GM18520 (cell line): Measurements from ENCODE around the gene RPLP2.

ENCODE experiments used
- ATAC-seq: cut with Tn5 transposase; IDR thresholded peaks from one replicate; pipeline ENCODE4 v1.9.1; 2021; ENCODE audit not compliant: unreplicated experiment

Gene RPLP2

DNA sequence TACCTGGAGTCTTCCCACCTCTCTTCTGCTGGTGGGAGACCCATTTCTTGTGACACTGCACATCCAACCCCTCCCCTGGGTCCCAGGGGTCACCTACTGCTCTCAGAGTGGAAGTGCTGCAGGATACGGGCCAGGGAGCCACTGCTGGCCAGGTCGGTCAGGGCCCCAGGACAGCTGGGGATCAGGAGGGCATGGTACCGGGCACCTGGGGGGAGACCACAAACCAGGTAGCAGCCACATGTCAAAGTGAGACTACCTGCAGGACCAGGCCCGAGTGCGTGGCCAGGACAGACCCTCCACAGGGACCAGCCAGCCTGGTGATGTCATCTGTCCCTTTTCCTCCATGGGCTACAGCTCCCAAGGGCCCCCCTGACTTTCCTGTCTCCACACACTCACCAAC, 36.3 kb upstream of the RPLP2 start:
- no peak for ATAC-seq

DNA sequence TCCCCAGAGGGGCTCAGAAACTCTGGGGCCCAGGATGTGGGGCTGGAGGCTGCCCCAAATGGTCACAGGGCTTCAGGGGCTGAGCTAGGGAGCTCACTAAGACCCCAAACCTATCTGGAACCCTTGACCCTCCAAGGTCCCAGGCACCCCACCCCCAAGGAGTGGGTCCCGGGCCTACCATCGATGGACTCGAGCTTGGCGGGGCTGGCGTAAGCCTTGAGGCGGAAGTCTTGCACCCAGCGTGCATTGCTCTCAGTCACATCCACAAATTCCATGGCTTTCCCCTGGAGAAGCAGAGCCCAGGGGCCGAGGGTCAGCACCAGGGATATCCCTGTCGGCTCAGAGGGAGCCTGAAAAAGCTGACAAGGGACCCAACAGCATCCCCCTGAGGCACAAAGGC, 35.9 kb upstream of the RPLP2 start:
- ATAC-seq = no peak

DNA sequence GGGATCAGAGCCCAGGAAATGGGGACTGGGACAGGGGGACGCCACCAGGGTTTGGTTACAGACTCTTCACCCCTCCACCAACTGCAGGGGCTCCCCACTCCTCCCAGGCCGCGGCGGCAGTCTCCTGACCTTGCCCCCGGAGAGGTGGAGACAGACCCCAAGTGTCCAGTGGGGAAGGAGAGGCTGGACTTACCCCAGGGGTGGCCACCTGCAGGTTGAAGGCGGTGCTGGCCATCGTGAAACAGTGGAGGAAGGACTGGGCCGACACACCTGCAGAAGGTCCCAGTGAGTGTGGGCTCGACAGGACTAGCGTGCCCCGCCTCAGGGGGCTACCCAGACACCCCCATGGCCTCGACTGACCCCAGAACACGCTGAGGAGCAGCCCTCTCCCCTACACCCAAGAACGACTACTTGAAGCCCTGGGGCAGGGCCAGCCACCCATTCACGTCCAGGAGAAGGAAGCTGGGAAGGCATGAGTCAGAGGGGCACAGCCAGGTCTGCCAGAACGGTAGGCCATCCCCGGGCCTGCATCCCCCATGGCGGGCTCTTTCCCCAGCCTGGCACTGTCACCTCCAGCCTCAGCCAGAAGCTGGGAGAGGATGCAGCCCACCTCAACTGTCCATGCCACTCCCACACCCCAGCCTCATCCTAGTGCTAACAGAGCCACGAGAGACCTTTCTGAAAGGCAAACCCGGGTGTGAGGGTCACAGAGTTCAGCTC, 34.7 kb upstream of the RPLP2 start:
- ATAC-seq = no peak

DNA sequence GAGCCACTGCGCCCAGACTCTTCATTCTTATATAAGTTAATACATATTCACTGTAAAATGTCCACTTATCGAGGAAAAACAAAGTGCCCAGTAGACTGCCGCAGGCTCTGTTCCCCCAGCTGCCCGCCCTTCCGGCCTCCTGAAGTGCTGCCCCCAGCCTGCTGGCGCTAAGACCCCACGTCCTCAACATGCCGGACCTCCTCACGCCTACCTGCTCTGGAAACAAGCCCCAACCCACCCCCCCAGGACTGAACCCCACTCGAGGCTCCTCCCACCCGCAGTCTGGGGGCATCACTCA, 33.6 kb upstream of the RPLP2 start:
- ATAC-seq = no peak

DNA sequence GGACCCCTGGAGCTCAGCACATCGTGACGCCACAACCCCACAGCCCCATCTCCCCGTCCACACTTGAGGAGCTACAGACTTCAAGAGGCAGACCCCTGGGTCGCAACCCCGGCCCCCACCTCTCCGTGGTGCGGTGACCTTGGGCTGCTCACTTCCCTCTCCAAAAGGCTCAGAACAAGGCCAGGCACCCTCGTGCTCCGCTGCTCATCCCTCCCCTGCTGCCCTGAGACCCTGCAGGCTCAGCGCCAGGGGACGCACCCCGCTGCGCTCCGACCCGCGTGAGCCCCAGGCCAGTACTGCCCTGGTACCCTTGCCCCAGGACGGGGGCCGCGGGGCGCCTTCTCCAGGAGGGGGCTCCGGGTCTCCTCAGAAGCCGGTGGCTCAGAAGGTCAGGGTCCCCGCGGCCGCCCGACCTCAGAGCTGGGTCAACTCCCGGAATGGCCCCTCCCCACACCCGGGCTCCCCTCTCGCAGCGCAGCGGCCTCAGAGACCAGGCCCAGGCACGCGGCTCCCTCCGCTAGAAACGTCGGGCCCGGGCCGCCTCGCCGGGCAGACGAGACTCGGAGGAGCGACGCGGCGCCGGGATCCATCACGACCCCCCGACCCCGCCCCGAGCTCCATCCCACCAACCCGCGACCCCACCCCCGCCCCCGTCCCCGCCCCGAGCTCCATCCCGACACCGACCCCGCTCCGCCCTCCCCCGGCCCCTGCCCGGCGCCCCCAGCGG, 33.0 kb upstream of the RPLP2 start:
- peak; percentile 15 for ATAC-seq

DNA sequence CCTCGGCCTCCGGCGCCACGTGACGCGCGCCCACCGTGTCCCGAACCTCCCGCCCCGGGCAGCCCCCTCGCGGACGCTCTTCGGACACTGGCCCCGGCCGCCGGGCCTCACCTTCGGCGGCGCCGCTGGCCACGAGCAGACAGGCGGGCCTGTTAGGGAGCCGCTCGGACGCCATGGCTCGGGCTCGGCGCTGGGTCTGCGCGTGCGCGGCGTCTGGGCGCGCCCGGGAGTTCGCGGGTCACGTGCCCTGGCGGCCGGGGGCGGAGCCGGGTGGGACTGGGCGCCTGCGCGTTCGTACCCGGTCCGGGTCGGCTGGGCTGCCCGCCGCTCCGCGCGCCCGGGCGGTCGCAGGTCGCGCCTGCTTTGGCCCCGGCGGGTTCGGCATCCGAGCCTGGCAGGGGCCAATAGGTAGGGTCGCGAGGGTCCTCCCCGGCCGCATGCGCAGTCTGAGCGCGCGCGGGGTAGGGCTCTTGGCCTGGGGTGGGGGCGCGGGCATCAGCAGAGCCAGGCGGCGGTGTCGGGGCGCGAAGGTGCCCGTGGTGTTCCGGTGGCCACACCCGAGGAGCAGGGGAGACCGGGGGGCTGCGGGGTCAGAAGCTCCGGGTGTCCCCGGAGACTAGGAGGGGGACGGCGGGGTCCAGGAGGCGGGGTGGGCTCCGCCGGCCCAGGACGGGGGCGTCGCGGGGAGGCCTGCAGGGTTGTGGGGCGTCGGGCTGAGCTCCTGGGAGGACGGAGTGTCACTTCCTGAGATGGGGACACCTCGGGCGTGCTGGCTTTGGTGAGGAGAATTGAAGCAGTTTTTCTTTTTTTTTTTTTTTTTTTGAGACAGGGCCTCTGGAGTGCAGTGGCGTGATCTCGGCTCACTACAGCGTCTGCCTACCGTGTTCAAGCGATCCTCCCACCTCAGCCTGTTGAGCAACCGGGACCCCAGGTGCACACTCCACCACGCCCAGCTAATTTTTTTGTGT, 32.2 kb upstream of the RPLP2 start, which contains the start of gene GATD1:
Gene GATD1, minus strand, starts transcription at position 200 of the 968 bp plus-strand sequence. Its CDS starts 25 bp downstream, at position 175.
- peak; percentile 72 for ATAC-seq

DNA sequence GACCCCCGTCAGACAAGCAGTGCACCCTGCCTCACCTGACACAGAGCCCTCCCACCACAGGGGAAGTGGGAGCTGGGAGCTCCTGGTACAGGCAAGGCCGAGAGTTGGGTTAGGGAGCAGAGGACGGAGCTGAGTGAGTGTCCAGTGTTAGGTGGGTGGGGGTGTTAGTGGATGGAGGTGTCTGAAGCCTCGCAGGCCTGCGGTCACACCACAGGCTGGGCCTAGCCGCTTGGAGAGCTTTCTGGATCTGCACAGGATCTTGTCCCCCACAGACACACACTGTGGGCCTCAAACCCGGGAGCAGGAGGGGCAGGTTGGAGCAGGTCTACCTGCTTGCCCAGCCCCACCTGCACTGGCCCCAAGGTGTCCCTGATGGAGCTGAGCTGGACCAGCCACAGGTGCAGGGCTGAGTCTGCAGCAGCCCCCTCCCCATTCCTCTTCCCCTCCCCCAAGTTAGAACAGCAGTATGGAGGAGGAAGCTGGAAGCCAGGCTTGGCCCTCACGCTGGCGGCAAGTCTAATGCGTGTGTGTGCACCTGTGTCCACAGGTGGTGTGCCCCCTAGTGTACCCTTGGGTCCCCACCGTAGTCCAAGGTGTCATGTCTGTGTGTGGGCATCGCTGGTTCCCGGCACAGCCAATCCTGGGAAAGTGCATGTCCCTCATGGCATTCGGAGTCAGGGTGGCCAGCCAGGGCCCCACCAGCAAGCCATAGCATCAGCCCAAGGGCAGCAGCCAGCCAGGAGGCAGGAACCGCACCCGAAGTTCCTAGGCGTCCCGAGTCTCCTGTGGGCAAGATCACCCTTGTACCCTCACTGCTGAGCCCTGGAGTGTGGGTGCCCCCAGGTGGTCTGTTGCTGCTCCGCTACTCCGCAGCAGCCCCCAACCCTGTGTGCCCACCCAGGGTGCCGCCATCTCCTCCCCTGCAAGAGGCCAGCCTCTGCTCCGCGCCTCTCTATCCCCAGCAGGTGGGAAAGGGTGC, 30.5 kb upstream of the RPLP2 start:
- ATAC-seq = no peak

DNA sequence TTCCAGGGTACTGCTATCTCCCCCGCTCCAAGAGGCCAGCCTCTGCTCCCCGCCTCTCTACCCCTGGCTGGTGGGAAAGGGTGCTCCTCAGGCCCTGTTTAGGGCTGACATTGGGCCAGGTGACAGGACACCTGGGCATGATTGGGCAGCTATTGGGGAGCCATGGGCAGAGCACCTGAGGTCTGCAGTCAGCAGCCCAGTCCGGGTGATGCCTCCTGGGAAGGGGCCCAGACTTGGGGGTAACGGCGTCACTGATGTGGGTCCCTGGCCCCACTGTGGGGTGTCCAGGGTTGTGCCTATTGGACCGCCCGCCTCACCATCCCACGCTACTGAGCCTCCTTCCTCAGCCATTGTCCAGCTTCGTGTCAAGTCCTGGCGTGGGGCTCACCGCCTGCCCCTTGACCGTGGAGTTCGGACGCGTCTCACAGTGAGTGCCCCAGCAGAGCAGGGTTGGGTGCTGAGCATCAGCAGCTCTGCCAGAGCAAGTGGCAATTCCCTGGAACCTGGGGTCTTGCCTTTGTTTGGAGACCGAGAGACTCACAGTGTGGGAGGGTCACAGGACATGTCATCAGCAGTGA, 29.7 kb upstream of the RPLP2 start:
- ATAC-seq = no peak

DNA sequence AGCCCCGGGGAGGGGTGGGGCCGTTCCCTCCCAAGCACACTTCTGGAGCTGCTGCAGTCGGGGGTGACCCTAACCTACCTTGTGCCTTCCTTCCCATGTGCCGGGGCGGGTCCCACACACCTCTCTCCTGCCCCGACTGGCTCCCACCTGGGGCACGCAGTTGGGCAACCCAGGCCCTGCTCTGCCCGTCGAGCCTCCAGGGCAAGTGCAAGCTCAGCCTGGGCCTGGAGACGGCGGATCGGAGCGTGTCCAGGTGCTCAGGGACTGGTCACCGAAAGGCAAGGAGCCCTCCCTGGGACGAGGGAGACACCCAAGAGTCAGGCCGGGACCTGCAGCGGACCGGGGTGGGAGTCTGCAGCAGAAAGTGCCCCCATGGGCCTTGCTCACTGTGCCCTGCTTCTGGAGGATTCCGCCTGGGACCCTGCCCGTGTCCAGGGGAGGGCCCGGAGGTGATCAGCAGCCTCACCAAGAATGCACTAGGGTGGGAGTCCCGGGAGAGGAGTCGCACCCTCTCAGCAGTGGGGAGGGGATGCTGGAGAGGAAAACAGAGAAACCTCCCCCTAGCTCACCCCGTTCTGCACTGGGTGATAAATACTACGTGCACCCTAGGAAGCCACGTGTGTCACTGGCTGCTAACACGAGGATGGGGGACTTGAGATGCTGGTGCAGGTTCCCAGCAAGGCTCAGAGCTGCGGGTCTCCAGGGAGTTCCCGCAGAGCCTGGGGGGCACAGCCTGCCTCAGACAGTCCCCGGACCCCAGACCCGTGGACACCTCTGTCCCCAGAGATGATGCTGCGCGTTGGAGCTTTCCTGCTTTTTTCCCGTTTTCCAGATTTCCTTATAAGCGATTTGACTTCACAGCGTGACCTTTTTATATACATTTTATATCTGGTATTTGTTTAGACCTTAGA, 27.2 kb upstream of the RPLP2 start:
- ATAC-seq = no peak

DNA sequence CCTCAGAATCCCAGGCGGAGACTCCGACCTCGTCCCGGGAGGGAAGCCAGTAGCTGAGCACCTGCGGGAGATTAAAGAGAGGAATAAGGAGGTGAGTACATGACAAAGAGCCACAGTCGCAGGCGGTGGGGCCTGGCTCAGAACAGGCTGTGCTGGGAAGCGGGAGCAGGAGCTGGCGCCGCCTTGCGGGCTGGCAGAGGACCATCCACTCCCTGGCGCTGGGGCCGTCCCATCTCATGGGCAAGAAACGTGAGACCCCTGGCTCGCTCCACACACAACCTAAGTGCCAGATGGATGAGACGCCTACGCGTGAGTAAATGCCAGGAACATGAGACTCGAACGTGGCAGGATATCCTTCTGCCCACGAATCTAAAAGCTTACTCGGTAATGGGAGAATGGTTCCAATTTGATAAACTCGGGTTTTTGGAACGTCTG, 26.2 kb upstream of the RPLP2 start:
- ATAC-seq = no peak

DNA sequence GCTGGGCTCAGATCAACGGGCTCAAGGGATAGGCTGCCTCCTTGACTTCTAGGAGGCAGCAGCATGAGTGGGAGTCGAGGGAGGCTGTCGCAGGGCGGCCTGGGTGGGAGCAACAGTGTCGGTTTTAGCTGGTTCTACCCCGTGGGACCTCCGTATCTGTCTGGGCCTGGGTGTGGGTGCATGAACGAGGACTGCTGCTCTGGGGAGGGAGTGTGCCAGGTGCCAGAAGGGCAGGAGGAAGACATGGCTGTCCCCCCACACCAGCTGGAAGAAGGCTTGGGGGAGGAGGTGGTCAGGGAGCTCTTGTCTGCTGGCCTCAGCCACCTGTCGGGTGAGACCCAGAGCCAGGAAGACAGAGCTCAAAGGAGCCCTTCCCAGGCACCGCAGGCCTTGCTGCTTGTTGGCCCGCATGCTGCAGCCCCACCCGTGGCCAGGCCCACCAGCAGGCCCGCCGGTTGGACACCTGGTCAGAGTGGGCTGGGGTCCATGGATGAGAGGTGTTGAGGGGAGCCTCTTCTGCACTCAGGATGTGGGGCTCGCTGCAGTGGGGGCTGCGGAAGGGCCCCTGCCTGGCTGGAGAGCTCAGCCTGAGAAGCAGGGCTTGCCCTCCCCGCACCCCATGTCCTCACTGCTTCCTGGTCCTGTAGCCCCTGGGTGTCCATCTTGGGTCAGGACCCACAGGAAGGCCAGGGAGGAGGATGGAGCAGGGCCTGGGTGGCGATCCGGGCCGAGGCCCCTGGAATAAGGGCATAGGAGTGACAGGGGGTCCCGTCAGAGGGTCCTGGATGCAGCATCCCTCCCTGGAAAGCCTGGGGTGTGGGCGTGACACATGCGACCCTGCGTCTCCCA, 23.3 kb upstream of the RPLP2 start:
- no peak for ATAC-seq

DNA sequence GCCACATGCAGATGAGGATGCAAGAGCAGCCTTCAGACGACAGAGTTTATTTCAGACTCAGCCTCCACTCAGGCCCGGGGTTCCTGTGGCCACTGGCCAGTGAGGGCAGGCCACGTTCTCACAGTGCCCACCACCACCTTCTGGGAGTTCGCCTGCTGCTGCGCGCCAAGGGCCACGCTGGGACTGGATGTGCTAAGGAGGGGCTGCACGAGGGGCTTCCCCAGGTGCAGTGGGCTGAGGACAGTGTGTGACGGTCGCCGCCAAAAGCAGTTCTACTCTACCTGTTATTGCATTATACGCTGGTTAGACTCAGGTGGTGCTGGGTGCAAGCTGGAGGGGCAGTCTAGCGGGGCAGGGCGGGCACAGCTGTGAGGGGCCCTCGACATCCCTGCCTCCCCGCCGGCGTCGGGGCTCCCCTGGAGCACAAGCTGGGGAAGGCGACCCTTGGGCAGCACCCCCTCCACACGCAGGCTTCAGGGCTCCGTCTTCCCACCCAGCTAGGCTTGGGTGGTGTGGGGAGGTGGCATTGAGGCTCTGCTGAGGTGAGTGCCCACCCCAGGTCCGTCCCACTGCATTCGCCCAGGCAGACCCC, 22.6 kb upstream of the RPLP2 start:
- no peak for ATAC-seq

DNA sequence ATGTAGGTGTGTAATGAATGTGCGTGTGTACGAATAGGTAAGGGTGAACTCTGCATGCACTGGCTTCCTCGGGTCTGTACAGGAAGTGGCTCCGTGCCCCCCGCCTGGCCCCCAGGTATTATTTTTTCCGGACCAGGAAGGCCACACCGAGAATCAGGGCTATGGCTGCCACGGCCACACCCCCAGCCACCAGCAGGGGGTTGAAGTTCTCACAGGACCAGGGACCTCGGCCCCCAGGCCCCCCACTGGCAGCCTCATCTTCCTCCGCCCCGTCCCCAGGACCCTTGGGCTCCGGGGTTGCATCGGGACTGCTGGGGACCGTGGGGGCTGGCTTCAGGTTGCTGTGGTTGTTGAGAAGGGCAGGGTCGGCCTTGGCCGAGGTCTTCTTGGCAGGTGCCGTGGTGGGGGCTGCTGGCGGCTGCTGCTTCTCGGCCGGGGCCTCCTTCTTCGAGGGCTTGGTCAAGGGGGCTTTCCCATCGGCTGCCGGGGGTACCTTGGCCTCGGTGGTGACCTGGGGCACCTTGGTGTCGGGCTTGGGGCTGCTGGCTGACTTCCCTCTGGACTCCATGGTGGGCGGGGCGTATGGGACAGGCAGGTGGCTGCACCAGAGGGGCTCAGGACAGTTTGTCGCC, 21.6 kb upstream of the RPLP2 start:
- no peak for ATAC-seq

DNA sequence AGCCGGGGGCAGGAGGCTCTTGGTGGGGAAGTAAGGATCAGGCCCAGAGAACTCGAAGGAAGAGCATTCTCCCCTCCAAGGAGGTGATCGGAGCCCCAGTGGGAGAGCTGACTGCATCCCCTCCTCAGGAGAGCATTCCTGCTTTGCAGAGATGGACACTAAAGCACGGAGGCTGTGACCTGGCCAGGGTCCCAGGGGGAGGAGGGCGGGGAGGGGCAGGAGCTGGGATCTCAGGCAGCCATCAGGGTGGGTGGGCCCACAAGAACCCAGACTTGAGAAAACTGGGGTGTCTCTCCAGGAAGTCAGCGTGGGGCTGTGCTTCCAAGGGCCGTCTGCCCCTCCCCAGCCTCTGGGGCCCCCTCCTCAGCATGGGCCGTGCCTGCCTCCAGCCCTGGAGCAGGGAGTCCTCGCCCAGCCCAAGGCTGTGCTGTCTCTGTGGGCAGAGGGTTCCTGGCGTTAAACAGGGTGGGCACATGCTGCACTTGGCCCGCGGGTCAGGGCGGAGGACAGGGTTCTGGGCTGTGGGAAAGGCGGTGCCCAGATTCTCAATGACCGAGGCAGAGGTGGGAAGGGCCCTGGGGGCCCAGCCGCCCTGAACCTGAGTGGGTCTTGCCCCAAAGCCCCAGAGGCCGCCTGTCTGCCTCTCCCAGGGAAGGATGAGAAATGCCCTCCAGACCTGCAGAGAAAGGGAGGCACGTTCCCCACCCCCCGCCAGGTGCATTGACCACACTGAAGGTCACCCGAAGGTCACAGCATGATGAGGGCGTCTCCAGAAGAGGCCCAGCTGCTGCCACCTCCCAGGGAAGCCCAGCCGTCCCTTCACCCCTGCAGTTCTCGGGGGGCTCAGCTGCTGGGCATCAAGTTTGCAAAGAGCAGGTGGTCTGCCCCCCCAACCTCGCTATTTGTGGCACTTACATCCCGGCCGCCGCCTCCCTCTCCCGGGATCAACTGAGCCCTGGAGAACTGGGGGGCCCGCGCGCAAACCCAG, 20.5 kb upstream of the RPLP2 start:
- no peak for ATAC-seq

DNA sequence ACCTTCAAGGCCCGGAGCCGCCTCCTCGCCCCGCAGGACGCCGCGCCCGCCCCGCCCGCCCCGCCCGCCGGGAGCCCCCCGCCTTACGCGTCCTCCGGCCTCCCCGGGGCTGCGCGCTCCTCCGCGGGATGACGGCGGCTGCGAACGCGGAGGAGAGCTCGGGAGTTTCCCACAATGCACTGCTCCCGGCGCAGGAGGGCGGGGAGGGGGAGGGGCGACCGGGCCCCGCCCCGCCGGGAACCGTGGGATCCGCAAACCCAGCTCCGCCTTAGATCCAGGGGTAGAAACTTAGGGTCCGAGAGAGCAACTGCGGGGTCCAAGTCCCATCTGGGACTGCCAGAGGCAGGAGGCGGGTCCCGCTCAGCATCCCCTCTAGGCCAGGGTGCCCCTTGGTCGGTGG, 19.8 kb upstream of the RPLP2 start, which contains the start of gene CEND1:
Gene CEND1, minus strand, starts transcription at position 148 of the 400 bp plus-strand sequence. CDS start 1,514 bp downstream, outside the sequence.
- no peak for ATAC-seq
